C4-2B (cell line): ENCODE results near the gene COL24A1.

Experiments
- H3K27ac ChIP-seq: fragments of 450-650 bp; 2 replicates; pipeline ENCODE4 v1.5.1; 2017
- CTCF ChIP-seq: fragments of 450-650 bp; conservative IDR thresholded peaks from 2 replicates; pipeline ENCODE4 v1.5.1; 2017; ENCODE audit warnings: mild to moderate bottlenecking
- ZFX ChIP-seq: fragments of 450-650 bp; IDR thresholded peaks from 2 replicates; pipeline ENCODE4 v1.6.1; 2017

COL24A1 gene

GRCh38 chr1:86069757-86070145 lies 86.8 kb downstream of the COL24A1 start:
- H3K27ac ChIP-seq: no peak overlapping the region
- TF ChIP-seq ZFX: no peak
- no peak for TF ChIP-seq CTCF

- TF ChIP-seq CTCF: no peak
- no peak overlapping the region for H3K27ac ChIP-seq
These were observed 87.5 kb downstream of the COL24A1 start for GRCh38 chr1:86068841-86069756.

- H3K27ac ChIP-seq: no peak overlapping the region
- TF ChIP-seq ZFX (no peak), CTCF (no peak)
These were observed 88.3 kb downstream of the COL24A1 start for GRCh38 chr1:86068271-86068721.

- no peak for TF ChIP-seq CTCF
- TF ChIP-seq ZFX: no peak
These were observed 88.9 kb downstream of the COL24A1 start for GRCh38 chr1:86067626-86068025.

GRCh38 chr1:86064899-86065298 lies 91.7 kb downstream of the COL24A1 start:
- H3K27ac ChIP-seq: no peak overlapping the region
- TF ChIP-seq ZFX: no peak
- TF ChIP-seq CTCF: no peak

More at GRCh38 chr1:86067626-86068025, 88.9 kb downstream of the COL24A1 start:
- H3K27ac ChIP-seq: no peak overlapping the region

GRCh38 chr1:86063721-86064120 lies 92.9 kb downstream of the COL24A1 start:
- TF ChIP-seq CTCF (no peak), ZFX (no peak)
- no peak overlapping the region for H3K27ac ChIP-seq

GRCh38 chr1:86062453-86062852 lies 94.1 kb downstream of the COL24A1 start:
- TF ChIP-seq CTCF: no peak
- TF ChIP-seq ZFX: no peak
- H3K27ac ChIP-seq: no peak overlapping the region
